NCI-H748 treated with DMSO at 0.1 percent for 48 hours (cell line): Measurements from ENCODE around the gene UFD1.
"Not testable (repeated sequence)": the region's sequence is repeated elsewhere in the genome, so short reads cannot be mapped to it uniquely, and the experiment has no call there.

Experiments
- DNase-seq: peaks from one replicate; lab custom pipeline; 2025; lab: John Stamatoyannopoulos, UW

The UFD1 gene

GRCh38 chr22:19448739-19449421 is 30.1 kb downstream of the UFD1 start:
- no peak for DNase-seq

- DNase-seq: peak; percentile 39
Measured at GRCh38 chr22:19448076-19448607, 30.9 kb downstream of the UFD1 start.

- peak; percentile 91 for DNase-seq
Measured at GRCh38 chr22:19447330-19448075, 31.5 kb downstream of the UFD1 start, which contains the start of gene C22orf39. Gene C22orf39 (minus strand): TSS chr22:19447711. CDS start chr22:19447688, 23 bp downstream.

- no peak for DNase-seq
Measured at GRCh38 chr22:19446603-19447329, 32.2 kb downstream of the UFD1 start.

- DNase-seq: not testable (repeated sequence)
Measured at GRCh38 chr22:19445279-19445982, 33.6 kb downstream of the UFD1 start.

GRCh38 chr22:19443544-19444211 is 35.3 kb downstream of the UFD1 start:
- DNase-seq: no peak

GRCh38 chr22:19442166-19442565 is 36.8 kb downstream of the UFD1 start:
- no peak for DNase-seq

- no peak for DNase-seq
Measured at GRCh38 chr22:19440411-19441195, 38.4 kb downstream of the UFD1 start.

- no peak for DNase-seq
Measured at GRCh38 chr22:19438298-19438697, 40.7 kb downstream of the UFD1 start.

GRCh38 chr22:19436444-19437161 is 42.4 kb downstream of the UFD1 start:
- DNase-seq: not testable (repeated sequence)

- DNase-seq: no peak
Measured at GRCh38 chr22:19434829-19435580, 44.0 kb downstream of the UFD1 start.

GRCh38 chr22:19434401-19434800 is 44.6 kb downstream of the UFD1 start:
- no peak for DNase-seq

- DNase-seq: peak; percentile 70
Measured at GRCh38 chr22:19432133-19432851, 46.7 kb downstream of the UFD1 start, which contains the start of gene MRPL40. Gene MRPL40 (plus strand): TSS chr22:19432545. CDS start chr22:19432555, 10 bp downstream.

GRCh38 chr22:19431649-19432132 is 47.3 kb downstream of the UFD1 start, which contains the start of gene HIRA:
Gene HIRA (minus strand): TSS chr22:19431733. CDS start chr22:19431476, 257 bp downstream.
- DNase-seq: peak; percentile 71

- no peak for DNase-seq
Measured at GRCh38 chr22:19430890-19431541, 48.0 kb downstream of the UFD1 start.

GRCh38 chr22:19429950-19430889 is 48.8 kb downstream of the UFD1 start:
- DNase-seq: no peak
